Muscle of back (tissue), 11 donors: ENCODE measurements around the gene TTLL5. TPM values are rescaled to one million over a fixed set of nuclear protein-coding genes. Genes with fewer than 3 reads are reported as not detected.
A peak's percentile ranks its signal among the peaks of the same experiment; 100 is the strongest.

Experiments used
- DNase-seq, 3 donors: peaks; one replicate each; pipeline versions ENCODE4 v3.0.0 to v3.0.0-alpha.2; 2013
- polyA plus RNA-seq, 10 donors: library from polyadenylated mRNA; unstranded; fragments of 120-200 nt; gene quantifications; one replicate each; pipeline ENCODE4 v1.2.1, GENCODE V29; 2013; ENCODE audit not compliant: insufficient read length in 10 of 10

TTLL5 gene
- polyA plus RNA-seq, 10 donors, result 14.6 to 19.3 (median 18.4) TPM

DNA sequence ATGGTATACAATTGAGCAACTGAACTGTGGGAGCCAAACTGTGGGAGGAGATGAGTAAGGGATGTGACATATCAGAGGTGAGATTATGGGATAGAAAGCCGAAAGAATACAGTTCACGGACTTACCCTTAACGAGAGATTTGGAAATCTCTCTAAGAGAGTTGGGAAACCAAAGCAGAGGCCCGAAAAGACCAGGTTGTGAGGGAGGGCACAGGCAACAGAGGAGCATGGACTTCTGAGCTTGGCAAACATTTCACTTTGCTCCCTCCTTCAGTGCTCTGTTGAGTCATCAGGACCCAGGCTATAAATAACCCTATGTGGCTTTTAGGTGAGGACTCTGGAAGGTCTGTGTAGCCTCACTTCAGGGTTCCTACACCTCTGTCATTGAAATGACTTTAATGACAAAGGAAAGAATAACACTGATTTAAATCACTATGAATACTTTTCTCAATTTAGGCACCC, 200.1 kb downstream of the TTLL5 start:
- no peak for DNase-seq

DNA sequence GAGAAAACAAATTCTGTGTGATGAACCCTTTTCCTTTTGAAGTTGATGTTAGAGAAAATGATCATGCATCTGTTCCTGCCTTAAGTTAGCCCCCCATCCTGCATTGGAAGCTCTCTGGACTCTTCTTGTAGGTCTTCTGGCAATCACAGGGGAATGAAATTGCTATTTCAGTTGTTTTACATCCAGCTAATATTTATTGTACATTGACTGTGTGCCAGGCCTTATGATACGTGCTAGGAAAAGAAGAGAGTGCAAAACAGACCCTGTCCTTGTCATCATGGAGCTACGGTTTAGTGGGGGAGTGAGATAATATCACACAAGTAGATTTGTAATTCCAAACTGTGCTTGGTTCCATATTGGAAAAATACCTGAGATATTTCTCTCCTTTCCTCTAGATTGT, 202.2 kb downstream of the TTLL5 start:
- no peak for DNase-seq

DNA sequence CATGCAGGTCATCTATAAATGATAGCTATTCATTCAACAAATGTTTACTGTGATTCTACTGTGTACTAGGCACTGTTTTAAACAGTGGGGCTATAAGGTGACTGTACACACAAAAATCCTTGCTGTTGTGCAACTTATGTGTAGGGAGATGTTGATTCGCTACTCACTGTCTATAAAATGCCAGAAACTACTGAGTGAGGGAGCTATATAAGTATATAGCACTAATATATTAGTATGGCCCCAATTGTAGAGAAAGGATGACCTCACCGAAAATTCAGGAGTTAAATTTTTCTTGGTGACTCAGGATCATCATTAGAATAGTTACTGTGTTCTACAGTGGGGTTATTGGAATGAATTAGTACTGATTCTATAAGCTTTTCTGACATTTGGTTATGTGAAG, 203.3 kb downstream of the TTLL5 start:
- peak in 1 of 3 donors; percentile 84 for DNase-seq

- no peak for DNase-seq
Observed at GRCh38 chr14:75865531-75865930, 204.5 kb downstream of the TTLL5 start.

DNA sequence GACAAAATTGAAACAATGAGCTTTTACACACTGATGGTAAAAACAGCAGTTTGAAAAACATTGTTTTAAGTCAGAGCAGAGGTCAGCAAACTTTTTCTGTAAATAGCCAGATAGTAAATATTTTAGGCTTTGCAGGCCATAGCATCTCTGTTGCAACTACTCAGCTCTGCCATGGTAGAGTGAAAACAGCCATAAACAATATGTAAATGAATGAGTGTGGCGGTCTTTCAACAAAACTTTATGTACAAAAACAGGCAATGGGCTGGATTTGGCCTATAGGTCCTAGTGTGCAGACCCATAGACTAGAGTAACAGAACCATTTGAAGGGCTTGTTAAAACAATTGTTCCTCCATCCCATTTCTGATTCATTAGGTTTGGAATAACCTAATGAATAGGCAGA, 205.9 kb downstream of the TTLL5 start:
- DNase-seq, result no peak

DNA sequence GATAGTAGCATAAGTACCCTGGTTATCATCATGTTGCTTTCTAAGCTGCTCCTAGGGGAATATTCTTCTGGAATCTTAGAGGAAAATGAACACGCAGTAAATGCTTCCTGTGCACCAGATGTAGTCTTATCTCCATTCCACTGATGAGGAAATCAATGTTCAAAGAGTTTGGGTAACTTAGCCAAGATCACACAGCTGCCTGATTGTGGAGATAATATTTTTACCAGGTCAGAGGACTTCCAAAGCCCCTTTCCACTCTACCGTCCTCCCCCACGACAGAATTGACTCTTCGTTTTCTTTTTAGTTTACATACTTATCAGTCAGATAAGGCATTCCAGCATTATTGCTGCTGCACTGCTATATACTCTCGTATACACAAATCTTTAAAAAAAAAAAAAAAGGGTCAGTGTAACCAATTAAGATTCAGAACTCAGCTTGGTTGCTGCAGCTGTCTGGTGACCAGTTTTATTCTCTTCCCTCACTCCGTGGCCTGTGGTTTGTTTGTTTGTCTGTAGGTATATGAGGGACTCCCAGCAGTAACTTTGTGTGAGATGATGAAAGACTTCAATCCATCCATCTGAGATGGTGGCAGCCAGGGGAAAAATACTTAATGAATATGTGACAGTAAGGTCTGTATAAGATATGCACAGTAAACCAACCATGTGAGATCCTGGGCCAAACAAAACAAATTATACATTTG, 210.3 kb downstream of the TTLL5 start:
- DNase-seq, result peak in 1 of 3 donors; percentile 47

DNA sequence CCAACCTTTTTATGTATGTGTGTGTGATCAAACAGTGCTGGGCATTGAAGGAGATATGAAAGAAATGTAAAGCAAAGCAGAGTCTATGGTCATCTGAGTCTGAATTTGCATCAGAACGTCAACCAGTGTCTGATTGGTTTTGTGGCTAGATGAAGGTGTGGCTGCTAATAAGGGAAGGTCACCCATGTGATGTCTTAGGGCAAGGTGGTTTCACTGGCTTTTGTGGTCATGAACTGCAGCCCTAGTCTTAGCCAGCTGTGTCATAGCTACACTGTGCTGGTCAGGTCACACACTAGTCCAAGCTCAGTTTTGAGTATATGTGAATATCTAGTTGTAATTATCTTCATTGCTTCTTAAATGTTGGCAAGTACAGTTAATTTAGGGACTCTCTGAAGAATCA, 214.9 kb downstream of the TTLL5 start:
- no peak for DNase-seq

GRCh38 chr14:75876530-75876929, 215.5 kb downstream of the TTLL5 start:
- DNase-seq, result peak in 1 of 3 donors; percentile 50

- peak in 2 of 3 donors; percentile 66 to 85 for DNase-seq
Observed at GRCh38 chr14:75877292-75877691, 216.2 kb downstream of the TTLL5 start.

- no peak for DNase-seq
Observed at GRCh38 chr14:75877884-75878283, 216.8 kb downstream of the TTLL5 start.

DNA sequence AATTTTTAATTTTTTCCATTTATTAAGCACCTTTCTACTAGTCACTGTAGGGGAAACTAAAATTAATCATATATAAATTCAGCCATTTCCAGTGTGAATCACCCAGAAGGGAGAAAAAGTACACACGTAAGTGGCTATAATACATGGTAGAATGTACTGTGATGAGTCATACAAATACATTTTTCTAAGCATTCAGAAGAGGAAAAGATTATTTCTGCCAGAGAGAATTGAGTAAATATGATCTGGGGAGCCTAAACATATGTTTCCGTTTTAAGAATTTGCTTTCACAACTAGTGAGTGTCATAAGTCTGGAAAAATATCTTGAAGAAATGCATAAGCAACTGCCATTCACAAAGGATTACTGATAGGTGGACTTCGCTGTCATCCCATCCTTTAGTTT, 218.0 kb downstream of the TTLL5 start:
- DNase-seq, result peak; percentile 66 to 91 (median 85)

- no peak for DNase-seq
Observed at GRCh38 chr14:75880512-75880911, 219.5 kb downstream of the TTLL5 start.

GRCh38 chr14:75881994-75882393, 220.9 kb downstream of the TTLL5 start:
- no peak for DNase-seq

GRCh38 chr14:75884198-75884611, 223.2 kb downstream of the TTLL5 start:
- DNase-seq, result peak in 2 of 3 donors; percentile 77 to 83

GRCh38 chr14:75885829-75886228, 224.8 kb downstream of the TTLL5 start:
- no peak for DNase-seq

DNA sequence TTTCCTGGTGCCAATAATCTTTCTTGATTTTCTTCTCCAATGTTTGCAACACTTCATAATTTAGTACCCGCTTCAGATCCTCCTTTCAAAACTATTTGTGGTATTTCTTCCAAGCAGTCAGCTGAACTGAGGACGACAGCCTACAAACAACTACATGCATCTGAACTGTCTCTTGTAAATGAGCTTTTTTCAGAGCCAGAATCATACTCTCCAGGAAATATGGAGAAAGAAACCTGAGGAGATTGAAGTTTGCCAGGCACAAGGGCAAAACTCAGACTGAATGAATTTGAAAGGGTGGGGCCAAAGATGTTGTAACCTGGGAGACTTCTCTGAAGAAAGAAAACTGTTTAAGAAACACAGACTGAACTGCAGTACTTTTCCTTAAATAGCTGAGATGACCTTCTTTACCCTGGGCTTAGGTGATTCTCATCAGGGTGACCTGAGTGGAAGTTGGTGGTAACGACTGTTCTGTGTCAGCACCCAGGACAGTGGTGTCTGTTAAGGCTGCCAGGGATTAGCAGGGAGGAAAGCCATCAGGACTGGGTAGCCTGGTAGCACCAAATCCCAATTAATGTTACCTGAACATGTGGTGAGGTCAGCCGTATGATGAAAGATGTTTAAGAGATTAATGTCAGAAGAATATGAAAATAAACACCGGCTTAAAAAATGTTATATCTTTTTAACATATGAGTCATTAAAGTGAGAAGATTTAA, 225.7 kb downstream of the TTLL5 start:
- DNase-seq, result peak in 1 of 3 donors; percentile 56

DNA sequence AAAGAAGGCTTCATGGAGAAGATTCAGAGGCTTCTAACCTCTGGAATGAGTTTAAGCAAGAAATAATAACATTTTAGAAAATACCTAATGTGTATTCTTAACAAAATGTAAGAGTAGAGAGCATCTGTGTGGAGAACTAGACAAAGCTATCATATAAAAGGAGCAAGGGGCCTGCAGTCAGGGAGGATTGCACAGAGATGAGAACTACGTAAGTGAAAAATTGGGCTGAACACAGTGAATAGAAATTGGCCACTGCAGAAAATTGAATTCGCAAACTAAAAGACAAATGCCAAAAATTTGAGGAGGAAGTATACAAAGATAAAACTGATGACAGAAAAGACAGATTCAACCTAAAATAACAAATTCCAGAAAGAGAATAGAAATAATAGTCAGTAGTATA, 227.9 kb downstream of the TTLL5 start:
- DNase-seq, result peak in 1 of 3 donors; percentile 52

DNA sequence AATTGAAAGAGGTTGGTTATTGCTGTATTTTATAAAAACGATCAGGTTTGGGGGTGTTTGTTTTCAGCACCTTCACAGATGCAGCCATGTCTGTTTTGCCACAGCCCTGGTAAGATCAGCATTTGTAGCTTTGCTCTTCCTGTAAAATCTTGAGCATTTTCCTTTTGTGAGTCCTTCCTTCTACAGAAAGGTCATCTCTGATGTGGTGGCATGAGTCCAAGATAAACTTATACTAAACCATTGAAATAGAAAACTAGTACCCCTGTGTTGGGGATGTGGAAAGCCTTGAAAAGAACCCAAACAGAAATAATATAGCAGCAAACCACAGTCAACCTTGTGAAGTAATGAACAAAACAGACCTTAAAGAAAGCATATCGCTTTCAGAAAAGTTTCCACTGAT, 235.3 kb downstream of the TTLL5 start:
- DNase-seq, result peak in 1 of 3 donors; percentile 18

GRCh38 chr14:75904311-75904710, 243.3 kb downstream of the TTLL5 start:
- DNase-seq, result no peak

DNA sequence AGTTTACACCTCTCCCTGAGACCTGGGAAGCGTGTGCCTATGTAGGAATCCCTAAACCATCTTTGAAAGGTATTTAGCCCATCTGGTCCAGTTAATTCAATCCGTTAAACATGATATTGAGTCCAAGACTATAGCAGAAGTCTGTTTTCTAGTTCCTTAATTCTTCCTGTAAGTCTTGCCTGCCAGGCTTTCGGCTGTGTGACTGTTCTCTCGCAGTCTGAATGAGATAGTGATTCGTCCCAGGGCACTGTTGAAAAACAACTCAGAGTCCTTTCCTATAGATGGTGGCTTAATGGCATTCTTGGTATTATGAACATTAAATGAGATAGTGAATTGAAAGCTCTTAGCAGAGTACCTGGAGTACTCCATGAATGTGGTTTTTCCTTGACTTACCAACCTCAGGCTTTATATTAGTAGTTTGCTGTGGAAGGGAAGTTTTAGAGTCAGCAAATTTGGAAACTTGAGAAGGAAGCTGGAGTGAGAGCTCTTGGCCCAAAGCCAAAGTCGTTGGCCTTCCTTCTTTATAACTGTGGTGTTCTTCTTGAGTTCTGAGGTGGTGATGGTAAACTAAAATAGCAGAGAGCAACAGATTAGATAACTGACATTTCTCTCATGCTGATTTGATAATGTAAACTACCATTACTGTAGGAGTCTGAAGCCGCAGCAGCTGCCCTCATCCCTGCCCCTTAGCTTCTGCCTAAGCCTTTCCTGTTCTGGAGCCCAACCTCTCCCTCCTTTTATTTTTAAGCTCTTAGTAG, 244.3 kb downstream of the TTLL5 start:
- DNase-seq, result peak in 2 of 3 donors; percentile 78 to 84

GRCh38 chr14:75906228-75906627, 245.2 kb downstream of the TTLL5 start:
- no peak for DNase-seq

DNA sequence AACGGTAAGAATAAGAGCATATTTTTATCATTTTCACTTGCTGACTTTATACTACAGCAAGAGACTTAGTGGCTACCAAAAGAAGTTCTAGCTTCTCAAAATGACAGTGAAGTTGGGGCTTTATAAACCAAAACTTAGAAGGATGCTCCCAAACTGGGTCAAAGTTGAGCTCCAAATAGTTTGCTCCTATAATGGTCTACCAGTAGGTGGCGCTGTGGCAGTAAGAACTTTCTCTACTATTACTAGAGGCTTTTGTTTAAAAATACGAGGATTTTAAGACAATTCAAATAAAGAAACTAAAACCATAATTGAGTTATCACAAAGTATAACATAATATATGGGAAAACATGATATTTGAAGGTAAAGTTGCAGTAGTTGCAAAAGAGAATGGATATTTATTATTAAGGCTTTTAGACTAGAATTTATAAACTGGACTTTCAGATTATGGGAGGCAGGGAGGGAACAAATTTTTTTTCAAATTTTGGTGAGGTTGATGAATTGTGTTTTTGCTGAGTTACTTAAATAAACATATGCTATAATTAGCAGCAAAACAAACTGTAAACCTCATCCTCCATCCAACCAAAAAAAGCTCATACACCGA, 245.7 kb downstream of the TTLL5 start:
- DNase-seq, result peak in 2 of 3 donors; percentile 83 to 84
